OCI-LY7 (cell line): ENCODE data around the gene SDF4.

ENCODE experiments used
- CTCF ChIP-seq: fragments of 200-600 bp; sonication (generic); conservative IDR thresholded peaks from 2 replicates; pipeline ENCODE4 v1.5.1; 2014; ENCODE audit warnings: mild to moderate bottlenecking, antibody characterized with exemption, low read length, moderate library complexity, mixed read lengths
- EZH2phosphoT487 ChIP-seq: fragments of 200-600 bp; sonication (generic); IDR thresholded peaks from 2 replicates; pipeline ENCODE4 v1.6.1; 2018; ENCODE audit warnings: low read depth, borderline replicate concordance, mild to moderate bottlenecking, mixed run types, antibody characterized with exemption, low read length, moderate library complexity, mixed read lengths

GRCh38 chr1:1259951-1260600 is 28.3 kb upstream of the SDF4 start:
- no peak for TF ChIP-seq CTCF
- no peak for TF ChIP-seq EZH2phosphoT487
